GM19025 (cell line): Measurements from ENCODE around the gene A3GALT2.

ENCODE experiments used
- ATAC-seq: cut with Tn5 transposase; IDR thresholded peaks from one replicate; pipeline ENCODE4 v1.9.1; 2021; ENCODE audit warnings: mild to moderate bottlenecking, low read depth, moderate library complexity; ENCODE audit not compliant: unreplicated experiment

Gene A3GALT2

GRCh38 chr1:33334081-33334552 is 13.2 kb upstream of the A3GALT2 start:
- ATAC-seq: no peak

- no peak for ATAC-seq
Observed at GRCh38 chr1:33332881-33333280, 12.0 kb upstream of the A3GALT2 start.

- ATAC-seq: no peak
Observed at GRCh38 chr1:33332357-33332789, 11.5 kb upstream of the A3GALT2 start.

- no peak for ATAC-seq
Observed at GRCh38 chr1:33331444-33332356, 10.8 kb upstream of the A3GALT2 start.

- ATAC-seq: no peak
Observed at GRCh38 chr1:33330906-33331305, 10.0 kb upstream of the A3GALT2 start.

- no peak for ATAC-seq
Observed at GRCh38 chr1:33330361-33330890, 9.5 kb upstream of the A3GALT2 start.

GRCh38 chr1:33329600-33330305 is 8.9 kb upstream of the A3GALT2 start:
- ATAC-seq: no peak

- no peak for ATAC-seq
Observed at GRCh38 chr1:33328817-33329216, 7.9 kb upstream of the A3GALT2 start.

- no peak for ATAC-seq
Observed at GRCh38 chr1:33327587-33328325, 6.9 kb upstream of the A3GALT2 start.

- no peak for ATAC-seq
Observed at GRCh38 chr1:33326785-33327184, 5.9 kb upstream of the A3GALT2 start.

- ATAC-seq: no peak
Observed at GRCh38 chr1:33324677-33325575, 4.0 kb upstream of the A3GALT2 start.

GRCh38 chr1:33323663-33324477 is 3.0 kb upstream of the A3GALT2 start:
- ATAC-seq: no peak

GRCh38 chr1:33322870-33323585 is 2.1 kb upstream of the A3GALT2 start:
- no peak for ATAC-seq

- ATAC-seq: no peak
Observed at GRCh38 chr1:33322109-33322508, 1.2 kb upstream of the A3GALT2 start.

- ATAC-seq: no peak
Observed at GRCh38 chr1:33321178-33321577, 280 bp upstream of the A3GALT2 start.

- no peak for ATAC-seq
Observed at GRCh38 chr1:33319949-33320618, 814 bp downstream of the A3GALT2 start.

GRCh38 chr1:33319186-33319948 is 1.5 kb downstream of the A3GALT2 start:
- ATAC-seq: no peak
